SU-DHL-6 (cell line): ENCODE measurements around the gene CYP26B1.

Experiments
- H2AFZ ChIP-seq: fragments of 200-600 bp; sonication (generic); 2 replicates; pipeline ENCODE4 v1.6.1; 2014; ENCODE audit warnings: low read depth, mild to moderate bottlenecking, moderate library complexity, mixed read lengths, antibody characterized with exemption, low read length; ENCODE audit not compliant: severe bottlenecking
- H3F3A ChIP-seq: fragments of 200-600 bp; shearing (Covaris generic); 2 replicates; pipeline ENCODE4 v1.6.0; 2016; ENCODE audit warnings: antibody characterized with exemption, mild to moderate bottlenecking; ENCODE audit not compliant: insufficient read depth
- H3K27ac ChIP-seq: fragments of 200-600 bp; sonication (generic); 2 replicates; pipeline ENCODE4 v1.5.1; 2016; ENCODE audit warnings: low read depth, mild to moderate bottlenecking, low read length, moderate library complexity, mixed read lengths
- H3K27me3 ChIP-seq: fragments of 200-600 bp; sonication (generic), shearing (Covaris generic); 2 replicates; pipeline ENCODE4 v1.6.0; 2014; ENCODE audit warnings: mild to moderate bottlenecking, low read length
- H3K36me3 ChIP-seq: fragments of 200-600 bp; sonication (generic); 2 replicates; pipeline ENCODE4 v1.6.1; 2014; ENCODE audit warnings: mild to moderate bottlenecking, low read length, mixed read lengths
- H3K4me2 ChIP-seq: fragments of 300-600, 200-600 bp; shearing (Covaris generic), sonication (generic); 2 replicates; pipeline ENCODE4 v1.6.0; 2014; ENCODE audit warnings: low read length, low read depth, mild to moderate bottlenecking; ENCODE audit not compliant: poor library complexity, severe bottlenecking
- H3K4me3 ChIP-seq: fragments of 200-600 bp; sonication (generic); 2 replicates; pipeline ENCODE4 v1.5.1; 2014; ENCODE audit warnings: antibody characterized with exemption, low read length, mild to moderate bottlenecking, mixed read lengths; ENCODE audit not compliant: insufficient read depth, poor library complexity, severe bottlenecking
- H3K79me2 ChIP-seq: fragments of 200-600 bp; sonication (generic); 2 replicates; pipeline ENCODE4 v1.6.1; 2014; ENCODE audit warnings: mild to moderate bottlenecking, low read length, moderate library complexity; ENCODE audit not compliant: insufficient read depth
- H3K9ac ChIP-seq: fragments of 200-600 bp; sonication (generic); 2 replicates; pipeline ENCODE4 v1.7.0; 2014; ENCODE audit warnings: mild to moderate bottlenecking, low read length
- H3K9me2 ChIP-seq: fragments of 200-600 bp; sonication (generic); replicated peaks from 2 replicates; pipeline ENCODE4 v1.6.1; 2014; ENCODE audit warnings: low read length; ENCODE audit not compliant: insufficient read depth
- H3K9me3 ChIP-seq: fragments of 200-600 bp; sonication (generic); 2 replicates; pipeline ENCODE4 v1.6.1; 2014; ENCODE audit warnings: low read length, mixed read lengths; ENCODE audit not compliant: insufficient read depth
- H4K20me1 ChIP-seq: fragments of 200-600 bp; sonication (generic); 2 replicates; pipeline ENCODE4 v1.6.1; 2014; ENCODE audit warnings: low read depth, mild to moderate bottlenecking, antibody characterized with exemption, low read length, moderate library complexity, mixed read lengths
- EZH2phosphoT487 ChIP-seq: fragments of 200-600 bp; sonication (generic), shearing (Covaris generic); conservative IDR thresholded peaks from 2 replicates; pipeline ENCODE4 v1.6.1; 2018; ENCODE audit warnings: mild to moderate bottlenecking, antibody characterized with exemption, low read length, moderate library complexity, mixed read lengths
- TF ChIP-seq, protein P1 (sequence below): fragments of 200-600 bp; sonication (generic); IDR thresholded peaks from one replicate; pipeline ENCODE4 v1.5.1; 2017; ENCODE audit warnings: antibody characterized with exemption, mild to moderate bottlenecking, low read length, moderate library complexity; ENCODE audit not compliant: insufficient read depth, poor library complexity, severe bottlenecking

CYP26B1 gene

DNA sequence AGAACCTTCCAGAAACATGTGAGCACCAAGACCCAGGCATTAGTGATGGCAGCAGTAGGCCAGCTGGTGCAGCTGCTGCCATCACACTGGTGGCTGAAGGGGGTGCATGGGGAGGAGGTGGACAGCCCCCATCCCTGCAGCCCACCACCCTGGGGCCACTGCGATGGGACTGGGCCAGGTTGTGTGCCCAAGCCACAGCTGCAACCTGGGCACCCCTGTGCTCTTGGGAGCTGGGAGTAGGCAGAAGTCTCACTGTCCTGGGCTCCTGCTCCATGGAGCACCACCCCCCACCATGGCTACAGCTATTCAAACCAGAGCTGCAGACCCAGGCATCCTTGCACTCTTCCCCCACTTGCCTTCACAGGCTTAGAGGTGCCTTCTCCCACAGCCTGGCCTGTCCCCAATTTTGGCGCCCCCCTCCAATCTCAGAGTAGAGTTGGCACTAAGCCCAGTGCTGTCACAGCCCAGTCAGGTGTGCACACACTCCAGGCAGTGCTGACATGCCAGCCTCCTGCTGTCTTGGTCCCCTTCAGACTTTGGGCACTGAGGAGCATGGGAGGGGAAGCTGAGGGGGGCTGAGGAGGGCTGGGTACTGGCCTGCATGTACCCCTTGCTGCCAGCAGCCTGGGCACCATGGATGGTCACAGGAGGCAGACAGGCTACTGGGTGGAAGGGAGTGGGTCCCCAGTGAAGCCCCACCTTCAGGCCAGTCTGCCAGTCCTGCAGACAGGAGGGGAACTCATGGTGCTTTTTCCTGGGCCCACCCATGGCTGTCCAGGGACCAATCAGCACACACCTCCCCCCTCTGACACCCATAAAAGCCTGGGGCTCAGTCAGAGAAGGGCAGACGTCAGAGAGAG is 67.1 kb downstream of the CYP26B1 start:
- no peaks in the 10 kb centered on the region for H3F3A ChIP-seq
- no peaks in the 10 kb centered on the region for H3K36me3 ChIP-seq
- no peaks in the 10 kb centered on the region for H3K27me3 ChIP-seq
- H3K9me3 ChIP-seq, result no peaks in the 10 kb centered on the region
- H2AFZ ChIP-seq, result no peak overlapping the region
- H3K27ac ChIP-seq, result no peak overlapping the region
- H3K9me2 ChIP-seq, result no peaks in the 10 kb centered on the region
- no peak overlapping the region for H3K4me2 ChIP-seq
- no peak for TF ChIP-seq EZH2phosphoT487
- TF ChIP-seq, protein P1, sequence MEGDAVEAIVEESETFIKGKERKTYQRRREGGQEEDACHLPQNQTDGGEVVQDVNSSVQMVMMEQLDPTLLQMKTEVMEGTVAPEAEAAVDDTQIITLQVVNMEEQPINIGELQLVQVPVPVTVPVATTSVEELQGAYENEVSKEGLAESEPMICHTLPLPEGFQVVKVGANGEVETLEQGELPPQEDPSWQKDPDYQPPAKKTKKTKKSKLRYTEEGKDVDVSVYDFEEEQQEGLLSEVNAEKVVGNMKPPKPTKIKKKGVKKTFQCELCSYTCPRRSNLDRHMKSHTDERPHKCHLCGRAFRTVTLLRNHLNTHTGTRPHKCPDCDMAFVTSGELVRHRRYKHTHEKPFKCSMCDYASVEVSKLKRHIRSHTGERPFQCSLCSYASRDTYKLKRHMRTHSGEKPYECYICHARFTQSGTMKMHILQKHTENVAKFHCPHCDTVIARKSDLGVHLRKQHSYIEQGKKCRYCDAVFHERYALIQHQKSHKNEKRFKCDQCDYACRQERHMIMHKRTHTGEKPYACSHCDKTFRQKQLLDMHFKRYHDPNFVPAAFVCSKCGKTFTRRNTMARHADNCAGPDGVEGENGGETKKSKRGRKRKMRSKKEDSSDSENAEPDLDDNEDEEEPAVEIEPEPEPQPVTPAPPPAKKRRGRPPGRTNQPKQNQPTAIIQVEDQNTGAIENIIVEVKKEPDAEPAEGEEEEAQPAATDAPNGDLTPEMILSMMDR, result no peak
- H3K4me3 ChIP-seq, result no peak overlapping the region
- H3K9ac ChIP-seq, result no peak overlapping the region
- H3K79me2 ChIP-seq, result no peaks in the 10 kb centered on the region
- no peaks in the 10 kb centered on the region for H4K20me1 ChIP-seq
